Gastrocnemius medialis (tissue), 4 donors: ENCODE data around the gene TPRX1.

Experiments used
- POLR2A ChIP-seq, 2 donors: fragments of 450-650 bp; IDR thresholded peaks; one replicate each; pipeline ENCODE4 v1.6.1; 2017; ENCODE audit warnings: antibody characterized with exemption in 2 of 2, mild to moderate bottlenecking in 2 of 2, moderate library complexity in 2 of 2
- TF ChIP-seq, protein P1 (sequence below), 5 experiments: fragments of 450-650 bp in 3 of 5; fragments of 200-600 bp in 2 of 5; sonication (generic) in 2 of 5; IDR thresholded peaks in 4 of 5; conservative IDR thresholded peaks in 1 of 5; 1 replicate in 4 of 5; 2 replicates in 1 of 5; pipeline ENCODE4 v1.5.1; 2016 to 2019; ENCODE audit warnings: antibody characterized with exemption in 5 of 5, mild to moderate bottlenecking in 3 of 5, moderate library complexity in 3 of 5

GRCh38 chr19:47762151-47762550 is 42.2 kb downstream of the TPRX1 start:
- TF ChIP-seq, protein P1, sequence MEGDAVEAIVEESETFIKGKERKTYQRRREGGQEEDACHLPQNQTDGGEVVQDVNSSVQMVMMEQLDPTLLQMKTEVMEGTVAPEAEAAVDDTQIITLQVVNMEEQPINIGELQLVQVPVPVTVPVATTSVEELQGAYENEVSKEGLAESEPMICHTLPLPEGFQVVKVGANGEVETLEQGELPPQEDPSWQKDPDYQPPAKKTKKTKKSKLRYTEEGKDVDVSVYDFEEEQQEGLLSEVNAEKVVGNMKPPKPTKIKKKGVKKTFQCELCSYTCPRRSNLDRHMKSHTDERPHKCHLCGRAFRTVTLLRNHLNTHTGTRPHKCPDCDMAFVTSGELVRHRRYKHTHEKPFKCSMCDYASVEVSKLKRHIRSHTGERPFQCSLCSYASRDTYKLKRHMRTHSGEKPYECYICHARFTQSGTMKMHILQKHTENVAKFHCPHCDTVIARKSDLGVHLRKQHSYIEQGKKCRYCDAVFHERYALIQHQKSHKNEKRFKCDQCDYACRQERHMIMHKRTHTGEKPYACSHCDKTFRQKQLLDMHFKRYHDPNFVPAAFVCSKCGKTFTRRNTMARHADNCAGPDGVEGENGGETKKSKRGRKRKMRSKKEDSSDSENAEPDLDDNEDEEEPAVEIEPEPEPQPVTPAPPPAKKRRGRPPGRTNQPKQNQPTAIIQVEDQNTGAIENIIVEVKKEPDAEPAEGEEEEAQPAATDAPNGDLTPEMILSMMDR (IDR thresholded peaks at IDR 0.05 in 4 of 5, conservative IDR thresholded peaks at IDR 0.05 in 1 of 5): no peak
- TF ChIP-seq POLR2A (IDR thresholded peaks at IDR 0.05): no peak
